ENCODE data around the gene GSTM5. TPM values are rescaled to one million over a fixed set of nuclear protein-coding genes. Genes with fewer than 3 reads are reported as not detected.

Gene GSTM5
- total RNA-seq, 1 experiment from 2014 or later, result not detected

DNA sequence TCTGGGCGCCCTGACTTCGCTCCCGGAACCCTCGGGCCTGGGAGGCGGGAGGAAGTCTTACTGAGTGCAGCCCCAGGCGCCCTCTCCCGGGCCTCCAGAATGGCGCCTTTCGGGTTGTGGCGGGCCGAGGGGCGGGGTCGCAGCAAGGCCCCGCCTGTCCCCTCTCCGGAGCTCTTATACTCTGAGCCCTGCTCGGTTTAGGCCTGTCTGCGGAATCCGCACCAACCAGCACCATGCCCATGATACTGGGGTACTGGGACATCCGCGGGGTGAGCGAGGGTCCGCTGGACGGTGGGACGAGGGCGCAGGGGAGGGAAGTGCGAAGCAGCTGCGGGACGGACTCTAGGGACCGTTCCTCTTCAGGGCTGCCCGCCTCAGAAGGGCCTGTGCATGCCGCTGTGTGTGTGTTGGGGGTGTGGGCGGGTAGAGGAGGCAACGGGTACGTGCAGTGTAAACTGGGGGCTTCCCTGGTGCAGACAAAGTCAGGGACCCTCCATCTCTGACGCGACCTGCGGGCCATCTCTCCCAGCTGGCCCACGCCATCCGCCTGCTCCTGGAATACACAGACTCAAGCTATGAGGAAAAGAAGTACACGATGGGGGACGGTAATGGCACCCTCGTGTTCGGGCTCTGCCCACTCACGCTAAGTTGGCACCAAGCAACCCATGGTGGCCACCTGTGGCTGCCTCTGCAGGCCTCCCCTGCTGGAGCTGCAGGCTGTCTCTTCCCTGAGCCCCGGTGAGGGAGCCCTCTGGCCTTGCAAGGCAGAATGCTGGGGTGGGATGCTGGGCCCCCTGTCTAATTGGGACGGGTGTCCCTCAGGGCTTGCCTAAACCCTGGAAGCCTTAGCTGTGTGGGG is 24.2 kb upstream of the GSTM5 start, which contains the start of gene GSTM1:
GSTM1 (plus strand) TSS at position 177 of the 859 bp plus-strand sequence; CDS start at position 234, 57 bp downstream.
- no peak within 1 kb of the TSS for H2BK120ac ChIP-seq (ENCODE audit: low read depth, low read length, poor library complexity, severe bottlenecking)
- H3K27me3 ChIP-seq (ENCODE audit: insufficient read depth, low read length), result no peaks in the 10 kb centered on the region
- no peak within 1 kb of the TSS for H4K91ac ChIP-seq (ENCODE audit: insufficient read length, low read depth, low read length)
- no peaks in the 10 kb centered on the region for H3K4me1 ChIP-seq (ENCODE audit: insufficient read depth, low read length)
- no peak within 1 kb of the TSS for H3K56ac ChIP-seq (ENCODE audit: insufficient read length, low read depth, low read length)
- Mint-ChIP-seq H3K36me3 (ENCODE audit: insufficient read depth in 1 of 3, low read depth in 3 of 3) (peaks cover 0 to 11% (median 0%) of the 10 kb centered on the region in 3 experiments; a peak in 1 of 7 replicates), H3K4me1 (no peaks in the 10 kb centered on the region), H3K27me3 (ENCODE audit: low read depth) (peaks cover 2% of the 10 kb centered on the region; the same call in 1 of the 2 replicates), H3K4me3 (peak within 1 kb of the TSS; percentile 68 to 78), H3K27ac (peak within 1 kb of the TSS in 1 of 3 experiments; percentile 64; a peak in 3 of 7 replicates), H3K9me3 (peaks cover 0 to 6% of the 10 kb centered on the region in 2 experiments; a peak in 1 of 5 replicates)
- TF ChIP-seq CTCF (conservative IDR thresholded peaks at IDR 0.05), result peak; percentile 40; the same call in 2 of the 3 replicates
- H4K5ac ChIP-seq (ENCODE audit: insufficient read length, low read depth, low read length), result no peak within 1 kb of the TSS
- H3K18ac ChIP-seq (ENCODE audit: insufficient read length, low read depth, low read length), result peak within 1 kb of the TSS; percentile 90
- no peak within 1 kb of the TSS for H3K23ac ChIP-seq (ENCODE audit: insufficient read length, low read depth, low read length)
- H3K79me2 ChIP-seq (ENCODE audit: insufficient read depth, low read length), result no peaks in the 10 kb centered on the region
- no peak within 1 kb of the TSS for H3K27ac ChIP-seq (ENCODE audit: insufficient read length, low read depth, low read length)
- no peak within 1 kb of the TSS for H2BK5ac ChIP-seq (ENCODE audit: insufficient read length, low read length)
- peaks cover 2% of the 10 kb centered on the region for H3K23me2 ChIP-seq (ENCODE audit: insufficient read length, low read depth, low read length, poor library complexity, severe bottlenecking)
- H3K4ac ChIP-seq (ENCODE audit: low read depth, low read length), result no peak within 1 kb of the TSS
- no peak within 1 kb of the TSS for H2AFZ ChIP-seq (ENCODE audit: low read length)
- no CpG with 5 or more reads among the region's 46 CpGs for WGBS (ENCODE audit: extremely low coverage, insufficient read length, low lambda C conversion rate)
- H3K9ac ChIP-seq (ENCODE audit: extremely low read depth, insufficient read length, low read length), result peak within 1 kb of the TSS; percentile 70
- H3K79me1 ChIP-seq (ENCODE audit: insufficient read depth, low read depth, low read length, poor library complexity, severe bottlenecking), result no peaks in the 10 kb centered on the region
- H2BK20ac ChIP-seq (ENCODE audit: low read depth, low read length, poor library complexity, severe bottlenecking), result no peak within 1 kb of the TSS
- no peaks in the 10 kb centered on the region for H4K20me1 ChIP-seq (ENCODE audit: control insufficient read depth, insufficient read depth, insufficient read length)
- no peak within 1 kb of the TSS for H2BK12ac ChIP-seq (ENCODE audit: insufficient read length, low read depth, low read length)
- H2AK5ac ChIP-seq (ENCODE audit: insufficient read length, low read length), result no peak within 1 kb of the TSS
- DNase-seq, result peak; percentile 79
- H3T11ph ChIP-seq (ENCODE audit: low read length), result no peak within 1 kb of the TSS
- peak within 1 kb of the TSS; percentile 94 for H3K14ac ChIP-seq (ENCODE audit: insufficient read depth, low read length)
- no peak within 1 kb of the TSS for H4K8ac ChIP-seq (replicated peaks; ENCODE audit: insufficient read length, low read depth, low read length)
- no peak within 1 kb of the TSS for H2BK15ac ChIP-seq (ENCODE audit: low read depth, low read length)
- peak within 1 kb of the TSS; percentile 56 for H3K4me2 ChIP-seq (ENCODE audit: insufficient read depth, insufficient read length, low read length)
- no peaks in the 10 kb centered on the region for H3K9me3 ChIP-seq (ENCODE audit: control insufficient read depth, low read depth, low read length)

All from H9 (cell line).